Frontal cortex (tissue), 4 donors: Measurements from ENCODE around the gene NDC1. TPM values are rescaled to one million over a fixed set of nuclear protein-coding genes. Genes with fewer than 3 reads are reported as not detected.

Experiments used
- DNase-seq, 2 donors: peaks; one replicate each; pipeline ENCODE4 v3.0.0; 2012; ENCODE audit warnings: low spot score in 2 of 2
- FAIRE-seq: peaks from 2 replicates; lab custom pipeline; 2012; peaks lifted over from hg19 to GRCh38; lab: Jason Lieb, UNC
- small RNA-seq: library from RNA; depleted of rRNA; stranded (forward); fragments of <200 nt; gene quantifications from one replicate; pipeline ENCODE3, GENCODE V24; 2014
- total RNA-seq: library from RNA; depleted of rRNA; stranded (reverse); fragments of >200 nt; gene quantifications from one replicate; pipeline ENCODE4 v1.2.3, GENCODE V29; 2014
- donor health status: control.
- donor health status: control.
- donor health status: control.

The NDC1 gene
- total RNA-seq, 1 donor from 2014 or later = 40.8 TPM

DNA sequence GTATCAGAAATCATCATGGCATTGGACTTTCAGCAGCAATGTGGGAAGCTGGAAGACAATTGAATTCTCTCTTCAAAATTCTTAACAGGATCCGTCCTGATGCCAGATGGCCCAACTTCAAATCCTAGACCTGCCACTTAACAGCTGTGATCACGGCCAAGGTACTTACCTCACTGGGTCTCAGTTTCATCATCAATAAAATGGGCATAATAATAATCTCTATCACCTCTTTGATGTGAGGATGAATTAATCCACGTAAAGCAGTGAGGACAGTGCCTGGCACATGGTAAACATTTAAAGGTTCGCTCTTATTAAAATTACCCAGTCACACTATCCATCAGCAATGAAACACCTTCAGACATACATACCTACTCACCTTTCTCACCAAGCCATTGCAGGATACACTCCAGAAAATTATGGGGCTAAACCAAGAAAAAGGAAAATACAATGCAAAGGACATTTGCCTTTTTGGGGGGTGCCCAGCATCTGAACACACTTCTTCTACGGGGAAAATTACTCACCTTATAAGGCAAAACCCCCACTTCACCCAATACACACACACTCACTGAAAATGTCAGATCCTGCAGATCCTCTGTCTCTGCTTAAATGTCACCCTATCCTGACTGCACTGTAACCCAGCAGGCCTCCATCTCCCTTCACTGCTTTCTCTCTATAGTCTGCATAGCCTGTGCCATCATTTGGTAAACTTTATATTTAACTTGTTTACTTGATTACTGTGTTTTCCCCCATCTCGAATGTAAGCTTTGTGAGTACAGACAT, 120.9 kb downstream of the NDC1 start:
- no peak for FAIRE-seq
- DNase-seq = no peak

DNA sequence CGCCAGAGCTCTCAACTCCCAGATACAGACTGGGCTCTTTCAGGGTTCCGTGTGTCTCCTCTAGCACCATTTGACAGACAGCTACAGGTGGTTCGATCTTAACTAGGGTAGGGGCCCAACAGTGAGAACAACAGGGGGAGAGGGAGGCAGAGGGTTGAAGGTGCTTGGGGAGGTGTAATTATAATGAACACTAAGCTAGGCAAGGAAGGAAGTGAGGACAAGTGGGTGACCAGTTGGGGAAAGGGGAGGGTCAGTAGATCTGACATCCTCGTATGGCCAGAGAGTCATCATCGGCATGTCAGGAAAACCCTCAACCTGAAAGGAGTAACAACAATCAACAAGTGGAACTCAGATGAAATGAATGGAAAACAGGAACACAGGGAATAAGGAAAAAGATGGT, 121.9 kb downstream of the NDC1 start:
- DNase-seq = no peak
- no peak for FAIRE-seq

DNA sequence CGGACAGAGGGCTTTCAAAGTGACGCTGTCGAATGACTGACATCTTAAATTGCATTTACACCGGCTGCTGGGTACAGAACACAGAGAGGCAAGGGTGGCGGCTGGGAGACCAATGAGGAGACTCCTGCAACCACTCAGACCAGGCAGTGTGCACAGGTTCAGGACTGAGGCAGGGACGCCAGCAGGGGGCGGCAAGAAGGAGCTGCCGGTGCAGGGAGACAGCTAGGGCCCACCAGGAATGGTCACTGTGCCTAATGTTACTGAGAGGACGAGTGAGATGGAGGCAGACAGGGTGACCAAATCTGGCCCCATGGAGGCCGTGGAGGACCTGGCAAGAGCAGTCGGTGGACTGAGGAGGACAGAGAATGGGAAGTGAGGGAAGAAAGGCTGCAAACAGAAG, 122.6 kb downstream of the NDC1 start:
- DNase-seq (no peak), FAIRE-seq (no peak)

Small RNAs within 50 kb of the gene (small RNA-seq; reads per million reads assigned to genes)
- not detected for gene AL049745.1
- not detected for gene RF00418

Other genes starting within 250 kb of the NDC1 start
- not detected for gene GLIS1, start 99.1 kb downstream of the NDC1 start, total RNA-seq
- gene YIPF1, start 51.5 kb upstream of the NDC1 start, total RNA-seq = 15.5 TPM
- gene DIO1, start 55.9 kb upstream of the NDC1 start, total RNA-seq = not detected
- gene IFT25, start 107.4 kb upstream of the NDC1 start, total RNA-seq = 19.2 TPM
- 21.2 TPM for gene LRRC42, start 108.1 kb upstream of the NDC1 start, total RNA-seq
- not detected for gene LDLRAD1, start 179.9 kb upstream of the NDC1 start, total RNA-seq
- 92.9 TPM for gene TMEM59, start 214.9 kb upstream of the NDC1 start, total RNA-seq
- 4.9 TPM for gene TCEANC2, start 215.3 kb upstream of the NDC1 start, total RNA-seq